GM18505 (cell line): ENCODE measurements around the gene BCKDHA.
"Not testable (repeated sequence)": the region's sequence is repeated elsewhere in the genome, so short reads cannot be mapped to it uniquely, and the experiment has no call there.

Source experiments
- ATAC-seq: cut with Tn5 transposase; IDR thresholded peaks from one replicate; pipeline ENCODE4 v1.9.1; 2021; ENCODE audit not compliant: unreplicated experiment
- POLR2A ChIP-seq: IDR thresholded peaks from 4 replicates; pipeline ENCODE4 v1.6.1; 2011; ENCODE audit warnings: borderline replicate concordance; ENCODE audit not compliant: insufficient read depth, insufficient read length; ENCODE audit errors: extremely low read depth

BCKDHA gene

DNA sequence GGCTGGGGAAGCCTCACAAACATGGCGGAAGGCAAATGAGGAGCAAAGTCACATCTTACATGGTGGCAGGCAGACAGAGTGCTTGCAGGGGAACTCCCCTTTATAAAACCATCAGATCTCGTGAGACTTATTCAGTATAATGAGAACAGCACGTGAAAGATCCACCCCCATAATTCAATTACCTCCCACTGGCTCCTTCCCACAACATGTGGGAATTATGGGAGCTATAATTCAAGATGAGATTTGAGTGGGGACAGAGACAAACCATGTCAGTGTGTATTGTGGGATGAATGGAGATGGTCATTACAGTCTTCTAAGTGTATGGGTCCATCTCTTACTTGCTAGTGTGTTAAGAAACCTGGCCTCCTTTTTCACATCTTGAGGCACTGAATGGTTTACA is 4.4 kb downstream of the BCKDHA start:
- no peak for TF ChIP-seq POLR2A
- no peak for ATAC-seq

DNA sequence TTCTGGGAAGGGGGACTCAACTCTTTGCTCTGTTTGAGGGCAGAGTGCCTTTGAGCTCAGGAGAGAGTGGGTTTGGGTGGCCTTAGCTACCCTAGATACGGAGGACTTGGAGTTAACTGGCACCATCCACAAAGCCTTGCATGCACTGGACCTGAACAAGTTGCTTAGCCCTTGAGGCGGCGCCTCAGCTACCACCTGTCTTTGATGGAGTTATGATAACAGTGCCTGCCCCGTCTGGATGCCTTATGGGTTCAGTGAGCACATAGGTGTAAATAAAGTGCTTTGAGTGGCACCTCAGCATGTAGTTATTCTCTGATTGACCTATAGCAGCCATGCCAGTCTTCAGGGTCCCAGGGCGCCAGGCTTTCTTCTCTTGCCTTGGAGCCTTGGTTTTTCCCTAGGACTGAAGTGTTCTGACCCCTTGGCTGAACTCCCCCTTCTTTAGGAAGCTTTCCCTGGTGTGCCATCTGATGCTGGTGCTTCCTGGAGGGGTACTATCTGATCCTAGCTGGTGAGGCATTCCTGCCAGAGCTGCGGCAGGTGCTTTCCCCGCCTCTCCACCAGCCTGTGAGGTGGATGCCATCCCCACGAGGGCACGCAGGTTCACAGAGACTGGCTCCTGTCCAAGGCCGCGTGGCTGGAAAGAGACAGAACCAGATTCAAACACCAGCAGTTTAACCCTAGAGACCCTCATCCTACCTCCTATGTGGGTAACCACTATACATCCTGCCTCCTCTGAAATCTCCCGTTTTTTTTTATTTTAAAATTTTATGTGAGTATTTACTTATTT is 5.8 kb downstream of the BCKDHA start:
- no peak for TF ChIP-seq POLR2A
- no peak for ATAC-seq

- ATAC-seq = no peak
- TF ChIP-seq POLR2A = no peak
Measured at GRCh38 chr19:41405776-41406175, 8.2 kb downstream of the BCKDHA start.

GRCh38 chr19:41407271-41407670 is 9.7 kb downstream of the BCKDHA start:
- ATAC-seq = no peak

DNA sequence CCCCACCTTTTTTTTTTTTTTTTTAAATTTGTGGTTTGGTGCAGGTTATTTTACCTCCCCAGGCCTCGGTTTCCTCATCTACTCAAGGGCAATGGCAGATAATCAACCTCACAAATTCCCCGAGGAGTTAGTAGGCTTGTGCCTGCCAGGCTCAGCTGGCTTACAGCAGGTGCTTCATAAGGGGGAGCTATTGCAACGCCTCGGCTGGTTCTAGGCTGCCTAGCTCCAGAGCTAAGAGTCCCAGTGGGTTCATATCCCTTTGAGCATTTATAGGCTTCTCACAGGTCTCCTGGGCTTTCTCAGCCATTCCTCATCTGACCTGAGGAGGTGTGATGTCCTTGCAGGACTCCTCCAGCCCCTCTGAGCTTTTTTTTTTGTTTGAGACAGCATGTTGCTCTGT is 10.6 kb downstream of the BCKDHA start:
- no peak for TF ChIP-seq POLR2A
- ATAC-seq = no peak

More at GRCh38 chr19:41407271-41407670, 9.7 kb downstream of the BCKDHA start:
- no peak for TF ChIP-seq POLR2A

DNA sequence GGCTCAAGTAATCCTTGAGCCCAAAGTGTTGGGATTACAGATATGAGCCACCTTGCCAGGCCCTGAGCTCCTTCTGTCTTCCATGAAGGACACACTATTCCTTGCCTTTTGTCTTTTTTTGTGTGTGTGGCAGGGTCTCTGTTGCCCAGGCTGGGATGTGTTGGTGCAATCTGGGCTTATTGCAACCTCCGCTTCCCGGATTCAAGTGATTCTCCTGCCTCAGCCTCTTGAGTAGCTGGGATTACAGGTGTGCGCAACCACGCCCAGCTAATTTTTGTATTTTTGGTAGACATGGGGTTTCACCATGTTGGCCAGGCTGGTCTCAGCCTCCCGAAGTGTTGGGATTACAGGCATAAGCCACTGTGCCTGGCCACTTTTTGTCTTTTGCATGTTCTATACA is 11.2 kb downstream of the BCKDHA start:
- not testable (repeated sequence) for ATAC-seq

GRCh38 chr19:41409288-41409687 is 11.7 kb downstream of the BCKDHA start:
- no peak for ATAC-seq
- no peak for TF ChIP-seq POLR2A

- no peak for TF ChIP-seq POLR2A
- ATAC-seq = no peak
Measured at GRCh38 chr19:41410336-41411054, 12.9 kb downstream of the BCKDHA start.

DNA sequence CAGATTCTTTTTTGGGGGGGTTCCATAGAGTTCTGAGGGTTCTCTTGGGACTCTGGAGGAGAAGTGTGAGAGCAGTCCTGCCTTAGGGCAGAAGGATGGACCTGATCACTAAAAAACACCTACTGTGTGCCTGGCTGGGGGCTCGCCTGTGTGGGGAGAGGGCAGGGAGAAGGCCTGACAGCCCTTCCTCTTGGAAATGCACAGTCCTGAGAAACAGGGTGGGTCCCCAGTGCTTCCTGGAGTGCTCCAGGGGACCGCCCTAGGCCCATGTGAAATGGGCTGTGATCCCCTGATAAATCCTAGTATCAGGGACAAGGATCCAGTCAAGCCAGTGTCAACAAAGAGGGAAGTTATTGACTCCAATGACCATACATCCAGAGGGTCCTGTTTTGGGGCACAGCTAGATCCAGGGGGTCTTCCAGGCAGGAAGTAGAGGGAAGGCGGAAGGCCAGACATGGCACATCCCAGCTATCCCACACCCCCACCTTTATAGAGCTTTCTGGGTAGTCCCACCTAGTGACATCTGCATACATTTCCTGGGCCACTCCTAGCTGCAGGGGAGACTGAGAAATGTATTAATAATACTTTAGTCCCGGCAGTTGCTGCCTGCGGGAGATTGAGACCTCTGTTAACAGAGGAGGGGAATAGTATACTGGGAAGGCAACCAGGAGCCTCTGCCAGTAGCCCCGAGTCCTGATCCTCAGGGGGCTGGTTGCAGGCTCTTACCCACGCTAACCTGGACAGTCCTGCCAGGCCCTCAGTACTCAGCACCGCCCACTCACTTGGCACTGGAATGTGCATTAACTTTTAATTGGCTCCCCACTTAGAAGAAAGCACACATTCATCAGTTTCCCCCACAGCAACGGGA is 13.7 kb downstream of the BCKDHA start:
- no peak for TF ChIP-seq POLR2A
- no peak for ATAC-seq

- no peak for ATAC-seq
- TF ChIP-seq POLR2A = no peak
Measured at GRCh38 chr19:41411968-41412265, 14.3 kb downstream of the BCKDHA start.

GRCh38 chr19:41412953-41413352 is 15.3 kb downstream of the BCKDHA start:
- no peak for ATAC-seq
- TF ChIP-seq POLR2A = no peak

- ATAC-seq = no peak
- TF ChIP-seq POLR2A = no peak
Measured at GRCh38 chr19:41413947-41414346, 16.3 kb downstream of the BCKDHA start.

DNA sequence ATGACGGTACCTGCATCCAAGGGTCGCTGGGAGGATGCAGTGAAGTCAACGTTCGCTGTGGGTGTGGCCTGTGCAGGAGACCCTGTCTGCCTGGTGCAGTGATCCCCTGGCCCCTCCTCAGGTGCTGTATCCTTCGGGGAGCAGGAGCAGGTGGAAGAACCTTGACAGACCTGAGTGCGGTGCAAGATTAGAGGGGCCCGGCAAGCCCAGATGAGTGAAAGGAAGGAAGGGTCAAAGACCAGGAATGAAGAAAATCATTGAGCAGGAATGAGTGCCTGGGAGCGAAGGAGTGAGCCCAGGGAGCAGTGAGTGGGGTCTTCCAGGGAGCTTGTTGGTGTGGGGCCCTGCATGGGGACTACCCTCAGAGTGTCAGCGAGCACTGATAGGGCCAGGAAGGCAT is 16.8 kb downstream of the BCKDHA start:
- ATAC-seq = no peak
- no peak for TF ChIP-seq POLR2A
